Renal cortical epithelial cell (primary cell): ENCODE measurements around the gene GARNL3. TPM values are rescaled to one million over a fixed set of nuclear protein-coding genes. Genes with fewer than 3 reads are reported as not detected.

Experiments
- DNase-seq: peaks from one replicate; pipeline ENCODE4 v3.0.0-alpha.2; 2011; ENCODE audit warnings: low read depth
- total RNA-seq: library from RNA; depleted of rRNA; stranded (reverse); fragments of >200 nt; gene quantifications from 2 replicates; pipeline ENCODE4 v1.2.3, GENCODE V29; 2014

The GARNL3 gene
- total RNA-seq, 1 donor from 2014 or later, result 13.9 TPM

DNA sequence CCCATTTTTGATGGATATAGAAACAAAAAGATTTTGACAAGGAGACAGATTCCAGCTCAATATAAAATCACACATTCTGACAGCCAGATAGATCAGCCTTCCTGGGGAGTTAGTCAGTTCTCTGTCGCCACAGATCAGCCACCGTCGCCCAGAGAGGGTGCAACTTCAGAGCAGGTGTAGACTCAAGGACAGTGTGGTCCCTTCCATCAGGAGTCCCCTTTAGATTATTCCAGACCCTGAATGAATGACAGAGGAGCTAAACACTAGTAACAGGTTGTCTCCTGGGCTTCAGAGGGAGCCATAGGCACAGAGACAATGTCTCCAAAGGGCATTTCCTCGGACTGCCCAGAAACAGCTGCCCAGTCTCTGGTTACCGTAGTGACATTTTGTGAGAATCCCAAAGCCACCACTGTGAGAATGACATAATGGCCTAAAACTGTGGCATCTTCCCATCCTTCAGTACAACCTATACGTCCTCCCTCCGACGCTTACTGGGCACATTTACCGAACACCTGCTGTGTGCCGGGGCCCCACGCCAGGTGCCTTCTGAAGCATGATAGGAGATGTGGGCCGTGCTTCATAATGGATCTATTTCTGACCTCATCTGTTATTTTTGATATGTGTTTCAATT, 85.0 kb downstream of the GARNL3 start:
- DNase-seq, result no peak

DNA sequence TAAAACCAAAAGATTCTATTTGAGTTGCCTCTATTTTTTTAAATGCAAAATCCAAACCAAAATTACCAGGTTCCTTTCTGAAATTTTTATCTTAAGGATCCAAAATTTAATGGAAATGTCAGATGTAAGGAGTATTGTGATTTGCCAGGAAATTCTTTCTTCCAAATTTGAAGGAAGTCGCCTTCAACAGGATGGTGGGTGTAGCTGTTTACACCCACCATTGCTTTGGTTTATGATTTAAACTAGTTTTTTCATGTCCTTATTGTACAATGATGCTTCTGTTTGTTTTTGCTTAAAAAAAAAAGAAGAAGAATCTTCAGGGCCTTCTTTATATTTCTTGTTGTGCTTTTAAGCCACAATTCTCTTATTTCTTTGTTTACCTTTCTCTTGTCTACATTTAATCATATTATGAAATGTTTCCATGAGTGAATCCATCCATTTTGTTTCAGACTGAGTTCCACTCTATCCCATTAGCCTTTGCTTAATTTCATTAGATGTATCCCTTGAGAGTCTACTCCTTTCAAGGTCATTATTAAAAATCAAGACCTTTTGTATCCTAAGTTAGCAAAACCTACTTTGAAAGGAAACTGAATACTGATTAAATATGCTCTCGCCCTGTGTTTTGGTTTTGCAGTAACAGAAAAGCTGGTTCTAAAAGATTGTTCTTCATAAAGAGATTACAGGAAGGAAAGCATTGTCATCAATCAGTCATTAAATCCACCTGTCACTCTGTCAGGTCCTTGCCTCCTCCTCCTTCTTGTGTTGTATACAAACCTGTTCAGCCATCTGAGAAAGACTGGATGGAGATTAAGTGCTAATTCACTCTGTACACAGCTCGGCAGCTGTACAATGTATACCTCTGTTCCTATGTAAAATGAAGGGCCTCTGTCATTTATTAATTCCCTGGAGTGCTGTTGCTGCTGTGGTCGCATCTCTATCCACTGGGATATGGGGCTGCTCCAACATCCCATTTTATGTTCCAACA, 86.9 kb downstream of the GARNL3 start:
- no peak for DNase-seq

DNA sequence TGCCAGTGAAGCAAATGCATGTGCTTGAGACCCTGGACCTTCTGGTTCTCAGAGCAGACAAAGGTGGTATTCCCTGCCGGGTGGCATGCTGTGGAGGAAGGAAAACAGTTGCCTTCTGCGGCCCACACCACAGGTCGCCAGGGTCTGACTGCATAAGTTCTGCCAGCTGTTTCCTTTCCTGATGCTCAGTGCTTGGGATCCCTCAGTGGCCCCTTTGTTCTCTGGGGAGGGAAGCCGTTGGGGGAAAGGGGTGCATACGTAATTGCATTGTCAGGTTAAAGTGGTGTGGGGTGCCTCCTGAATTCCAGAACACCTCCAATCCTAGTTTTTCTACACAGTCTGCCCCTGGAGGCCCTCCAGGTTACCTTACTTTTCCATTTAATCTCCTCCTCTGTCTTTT, 89.3 kb downstream of the GARNL3 start:
- DNase-seq, result no peak

DNA sequence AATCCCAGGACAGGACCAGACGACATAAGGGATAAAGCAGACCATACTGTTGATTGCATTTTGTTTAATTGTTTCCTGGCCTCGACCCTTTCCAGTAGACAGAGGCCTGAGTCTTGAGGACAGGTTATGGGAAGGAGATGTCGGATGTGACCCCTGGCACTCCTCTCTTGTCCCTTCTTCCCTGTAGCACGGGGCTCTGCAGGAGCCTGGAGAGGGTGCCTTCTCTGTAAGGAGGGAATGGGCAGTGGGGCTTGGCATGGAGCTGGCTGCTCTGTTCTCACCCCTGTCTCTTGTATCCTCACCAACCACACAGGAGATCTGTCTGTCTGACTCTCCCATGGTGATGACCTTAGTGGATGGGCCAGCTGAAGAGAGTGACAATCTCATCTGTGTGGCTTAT, 92.3 kb downstream of the GARNL3 start:
- no peak for DNase-seq

DNA sequence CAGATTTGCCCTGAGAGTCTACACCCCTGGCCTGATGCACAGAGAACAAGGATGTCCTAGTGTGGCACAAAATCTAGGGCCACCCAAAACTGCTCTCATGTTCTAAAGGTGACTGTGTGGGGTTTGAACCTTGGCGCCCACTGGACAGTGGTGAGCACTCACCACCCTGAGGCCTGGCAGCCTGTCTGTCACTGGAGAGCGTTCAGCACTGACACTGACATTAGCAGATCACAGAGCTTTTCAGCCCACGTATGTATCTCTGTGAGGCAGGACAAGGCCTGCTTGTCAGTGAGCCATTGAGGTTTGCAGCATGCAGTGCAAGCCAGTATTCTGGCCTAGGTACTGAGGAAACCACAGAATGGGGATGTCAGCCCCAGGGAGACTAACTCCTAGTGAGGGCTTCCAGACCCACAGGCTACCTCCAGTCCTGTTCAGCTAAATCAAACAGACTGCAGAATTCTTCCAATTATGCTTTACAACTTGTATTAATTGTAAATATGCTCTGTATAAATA, 93.5 kb downstream of the GARNL3 start:
- no peak for DNase-seq

DNA sequence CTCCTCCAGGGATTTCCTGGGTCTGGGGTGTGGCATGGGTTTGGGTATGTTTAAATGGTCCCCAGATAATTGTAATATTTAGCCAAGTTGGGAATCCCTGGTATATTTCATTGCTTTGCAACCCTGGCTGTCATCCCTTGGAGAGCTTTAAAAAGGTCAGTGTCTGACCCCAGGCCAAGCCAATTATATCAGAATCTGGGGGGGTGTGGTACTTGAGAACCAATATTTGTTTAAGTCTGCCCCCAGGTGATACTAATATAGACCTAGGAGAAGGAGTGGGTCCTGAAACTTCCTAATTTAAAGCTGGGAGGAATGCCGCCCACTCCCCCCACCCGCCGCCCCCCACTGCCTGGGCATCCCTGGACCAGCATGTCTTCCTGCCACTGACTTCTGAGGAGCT, 94.2 kb downstream of the GARNL3 start:
- no peak for DNase-seq

DNA sequence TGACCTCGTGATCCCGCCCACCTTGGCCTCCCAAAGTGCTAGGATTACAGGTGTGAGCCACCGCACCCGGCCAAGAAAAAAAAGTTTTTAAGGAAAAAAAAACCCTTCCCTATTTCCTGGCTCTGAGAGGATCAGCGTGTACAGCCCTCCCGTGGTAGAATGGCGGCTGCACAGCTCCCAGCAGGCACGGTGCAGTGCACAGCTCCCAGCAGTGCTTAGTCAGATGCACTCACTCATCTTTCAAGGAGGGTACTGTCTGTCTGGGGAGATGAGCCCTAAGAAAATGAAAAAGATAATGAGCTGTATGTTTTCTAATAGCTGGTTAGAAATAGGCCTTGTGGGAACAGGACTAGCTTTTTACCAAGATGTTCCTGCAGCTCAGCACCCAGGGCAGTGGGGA, 95.7 kb downstream of the GARNL3 start:
- no peak for DNase-seq

DNA sequence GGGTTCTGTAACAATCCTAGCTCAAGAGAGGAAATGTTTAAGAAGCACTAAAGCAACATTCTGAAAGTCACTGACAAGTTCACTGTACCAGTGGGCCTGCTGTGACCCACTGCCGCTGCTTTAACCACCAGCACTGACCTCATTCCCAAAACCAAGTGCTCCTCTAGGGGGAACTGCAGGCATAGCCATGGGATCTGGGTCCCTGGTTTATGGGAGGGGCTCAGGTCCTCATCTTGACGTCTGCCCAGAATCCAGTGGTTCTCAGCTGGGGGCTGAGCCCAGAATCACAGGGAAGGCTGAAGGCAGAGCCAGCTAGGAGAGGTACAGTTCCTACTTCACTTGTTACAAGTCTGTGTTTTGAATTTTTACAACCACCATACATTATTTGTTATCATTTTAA, 96.3 kb downstream of the GARNL3 start:
- DNase-seq, result no peak

DNA sequence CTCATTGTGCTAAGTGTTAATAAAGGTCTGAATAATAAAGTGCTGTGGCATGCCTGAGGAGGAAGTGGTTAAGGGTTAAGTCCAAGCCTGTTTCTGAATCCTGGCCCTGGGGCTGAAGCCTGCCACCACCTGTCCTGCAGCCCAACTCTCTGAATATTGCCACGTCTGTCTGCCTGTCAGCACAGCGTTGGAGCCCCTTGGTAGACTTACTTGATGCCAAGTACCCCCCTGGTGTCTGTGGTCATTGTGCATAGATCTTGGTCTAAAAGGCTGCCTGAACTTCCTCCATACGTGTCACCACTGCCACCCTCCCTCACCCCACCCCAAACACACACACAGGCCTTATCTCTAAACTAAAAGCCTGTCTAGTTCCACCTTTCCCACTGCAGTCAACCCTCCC, 97.0 kb downstream of the GARNL3 start:
- DNase-seq, result no peak

DNA sequence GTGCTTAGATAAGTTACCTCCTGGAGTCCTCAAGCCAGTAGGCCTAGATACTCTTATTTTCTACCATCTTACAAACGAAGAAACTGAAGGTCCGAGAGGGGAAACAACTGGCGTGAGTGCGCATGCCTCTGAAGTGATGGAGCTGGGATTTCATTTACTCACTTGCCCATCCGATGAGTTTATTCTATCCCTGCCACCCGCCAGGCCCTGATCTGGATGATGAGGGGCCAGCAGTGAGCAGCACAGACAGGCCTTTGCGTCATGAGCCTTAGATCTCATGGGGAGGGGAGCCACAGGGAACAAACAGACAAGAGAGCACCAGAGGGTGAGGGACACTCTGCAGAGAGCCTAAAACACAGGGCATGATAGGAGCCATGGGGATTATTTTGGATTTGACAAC, 98.3 kb downstream of the GARNL3 start:
- no peak for DNase-seq

DNA sequence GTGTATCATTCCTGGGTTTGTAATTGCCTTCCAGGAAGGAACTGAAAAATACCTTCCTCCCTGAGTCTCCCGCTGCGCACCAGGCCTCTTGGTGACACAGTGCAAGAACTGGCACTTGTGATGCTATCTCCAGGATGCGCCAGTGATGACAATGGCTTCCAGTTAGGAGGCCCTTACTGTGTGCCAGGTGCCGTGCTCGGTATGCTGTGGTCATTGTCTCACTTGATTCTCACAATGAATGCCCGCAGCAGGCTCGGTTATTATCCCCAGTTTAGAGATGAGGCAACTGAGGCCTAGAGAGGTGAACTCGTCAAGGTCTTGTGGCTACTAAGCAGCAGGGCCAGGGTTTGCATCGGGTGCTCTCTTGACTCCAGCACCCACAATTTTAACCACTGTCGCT, 100.9 kb downstream of the GARNL3 start:
- no peak for DNase-seq

DNA sequence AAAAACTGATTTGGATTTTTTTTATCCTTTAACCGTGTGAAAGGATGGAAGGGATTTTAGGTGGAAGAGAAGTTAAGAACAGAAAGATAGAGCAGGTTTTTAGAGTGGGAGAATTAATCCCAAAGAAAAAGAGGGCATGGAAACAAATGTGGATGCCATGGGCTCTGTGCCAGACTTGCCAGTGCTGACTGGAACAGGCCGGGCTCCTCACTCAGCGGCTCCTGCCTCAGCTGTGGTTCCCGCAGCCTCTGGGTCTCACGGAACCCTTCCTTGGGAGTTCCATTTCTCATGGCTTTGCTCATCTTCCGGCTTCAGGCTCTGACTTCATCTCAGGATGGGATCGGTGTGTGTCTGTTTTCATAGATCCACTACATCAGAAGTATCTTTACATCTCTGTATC, 102.0 kb downstream of the GARNL3 start:
- no peak for DNase-seq

DNA sequence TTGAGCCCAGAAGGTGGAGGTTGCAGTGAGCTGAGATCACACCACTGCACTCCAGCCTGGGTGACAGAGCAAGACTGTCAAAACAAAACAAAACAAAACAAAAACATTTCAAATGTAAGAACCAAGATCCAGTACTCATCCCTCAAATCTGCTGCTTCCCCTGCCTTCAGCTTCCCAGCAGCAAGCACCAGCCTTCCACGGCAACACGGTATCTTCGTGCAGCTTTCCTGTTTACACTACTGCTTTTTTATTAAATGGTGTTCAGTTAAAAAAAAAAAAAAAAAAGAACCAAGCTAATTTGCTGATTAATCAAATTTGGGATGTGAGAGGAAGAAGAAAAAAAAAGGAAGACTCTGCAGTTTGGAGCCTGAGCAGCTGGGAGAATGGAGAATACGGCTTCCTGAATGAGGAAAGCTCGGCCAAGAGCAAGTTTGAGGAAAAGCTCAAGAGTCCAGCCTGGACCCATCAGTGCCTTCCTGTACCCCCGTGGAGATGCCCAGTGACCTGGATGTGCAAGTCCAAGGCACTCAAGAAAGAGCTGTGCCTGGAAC, 104.4 kb downstream of the GARNL3 start:
- DNase-seq, result no peak

DNA sequence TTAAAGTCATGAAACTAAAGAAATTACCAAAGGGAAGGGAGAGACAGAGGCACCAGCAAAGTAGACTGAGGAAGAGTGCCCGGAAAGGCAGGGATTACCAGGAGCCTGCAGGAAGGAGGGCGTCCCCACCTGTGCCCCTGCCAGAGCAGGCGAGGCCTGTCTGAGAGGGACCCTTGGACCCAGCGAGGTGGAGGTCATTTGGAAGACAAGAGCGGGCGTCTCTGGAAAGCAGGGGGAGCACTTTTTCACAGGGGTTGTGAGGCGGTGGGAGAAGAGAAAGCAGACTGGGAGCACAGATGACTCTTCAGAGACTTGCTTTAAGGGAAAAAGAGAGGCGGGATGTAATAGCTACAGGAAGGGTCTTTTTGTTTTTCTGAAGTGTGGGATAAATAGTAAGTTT, 104.9 kb downstream of the GARNL3 start:
- DNase-seq, result no peak

DNA sequence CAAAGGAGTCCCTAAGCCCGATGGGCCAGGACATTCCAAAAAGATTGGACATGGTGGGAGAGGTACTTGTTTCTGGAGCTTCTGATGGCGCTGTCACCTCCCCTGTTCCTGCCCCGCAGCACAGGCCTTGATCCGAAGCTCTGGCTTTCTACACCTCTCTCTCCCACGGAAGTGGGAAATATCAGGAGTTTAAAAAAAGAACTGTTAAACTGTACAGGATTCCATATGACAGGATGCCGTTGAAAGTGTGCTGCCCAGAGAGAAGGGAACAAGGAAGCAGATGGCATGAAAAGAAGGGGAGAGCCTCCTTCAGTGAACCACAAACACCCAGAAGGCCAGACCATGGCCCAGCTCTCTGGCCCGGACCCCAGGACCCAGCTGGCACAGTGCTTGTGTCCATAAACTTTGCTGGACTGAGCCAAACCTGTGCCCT, 105.6 kb downstream of the GARNL3 start:
- DNase-seq, result no peak

DNA sequence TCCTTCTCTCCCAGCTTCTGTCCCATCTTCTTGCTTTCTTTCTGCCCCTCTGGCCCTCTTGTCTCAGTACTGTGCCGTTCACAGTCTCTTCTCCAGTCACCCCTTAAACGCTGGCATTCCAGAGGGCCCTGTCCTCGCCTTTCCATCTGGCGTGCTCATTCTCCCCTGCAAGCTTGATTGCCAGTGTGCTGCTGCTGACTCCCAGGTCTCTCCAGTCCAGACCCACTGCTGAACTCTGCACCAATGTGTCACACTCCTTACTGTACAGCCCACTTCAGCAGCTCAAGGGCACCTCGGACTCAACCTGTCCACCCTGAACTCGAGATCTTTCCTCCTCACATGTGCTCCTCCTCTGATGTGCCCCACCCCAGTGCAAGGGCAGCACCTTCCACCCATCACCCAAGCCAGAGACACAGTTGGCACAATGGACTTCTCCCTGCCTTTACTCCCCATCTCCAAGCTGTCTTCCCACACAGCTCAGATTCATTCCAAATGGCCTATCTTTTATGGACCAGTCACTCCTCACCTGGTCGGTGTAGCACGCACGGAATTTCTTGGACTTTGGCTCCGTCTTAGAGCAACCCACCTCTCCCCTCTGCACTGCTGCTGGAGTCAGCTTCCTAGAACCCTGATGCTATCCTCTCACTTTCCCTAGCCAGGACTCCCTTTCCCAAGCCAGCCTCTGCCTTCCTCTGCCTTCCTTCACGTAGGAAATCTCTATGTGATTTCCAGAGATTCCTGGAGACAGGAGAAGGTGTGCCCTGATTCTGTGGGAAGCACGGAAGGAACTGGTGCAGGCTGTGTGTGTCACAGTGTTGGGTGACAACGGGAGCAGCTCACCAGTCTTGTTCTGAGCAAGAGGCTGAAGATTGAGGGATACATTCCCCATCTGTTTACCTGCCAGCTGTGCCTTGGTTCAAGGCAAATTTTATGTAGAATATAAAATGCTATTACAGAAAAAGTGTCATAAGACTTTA, 106.4 kb downstream of the GARNL3 start:
- no peak for DNase-seq

DNA sequence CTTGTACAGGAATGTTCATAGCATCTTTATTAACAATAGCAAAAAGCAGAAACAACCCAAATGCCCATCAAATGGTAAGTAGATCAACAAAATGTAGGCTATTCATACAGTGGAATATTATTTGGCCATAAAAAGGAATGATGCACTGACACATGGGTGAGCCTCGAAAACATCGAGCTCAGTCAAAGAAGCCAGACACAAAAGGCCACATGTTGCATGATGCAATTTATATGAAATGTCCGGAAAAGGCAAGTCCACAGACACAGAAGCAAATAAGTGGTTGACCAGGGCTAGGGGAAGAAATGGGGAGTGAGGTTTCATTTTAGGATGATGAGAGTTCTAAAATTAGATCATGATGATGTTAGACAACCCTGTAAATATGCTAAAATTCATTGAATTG, 115.9 kb downstream of the GARNL3 start:
- no peak for DNase-seq

DNA sequence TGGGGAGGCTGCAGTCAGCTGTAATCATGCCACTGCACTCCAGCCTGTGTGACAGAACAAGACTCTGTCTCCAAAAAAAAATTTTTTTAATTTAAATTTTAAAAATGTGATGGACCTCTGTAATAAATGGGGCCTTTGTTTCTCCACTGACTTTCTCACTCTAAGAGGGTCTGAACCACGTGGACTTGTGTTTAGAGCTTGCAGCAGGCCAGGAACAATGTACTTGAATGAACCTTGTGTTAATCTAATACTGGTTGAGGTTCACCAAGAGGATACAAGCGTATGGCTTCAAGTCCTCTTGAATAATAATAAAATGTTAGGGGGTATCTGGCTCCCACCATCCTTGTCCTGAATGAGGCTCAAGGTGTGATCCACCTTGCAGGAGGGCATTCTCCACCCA, 118.0 kb downstream of the GARNL3 start:
- DNase-seq, result no peak

DNA sequence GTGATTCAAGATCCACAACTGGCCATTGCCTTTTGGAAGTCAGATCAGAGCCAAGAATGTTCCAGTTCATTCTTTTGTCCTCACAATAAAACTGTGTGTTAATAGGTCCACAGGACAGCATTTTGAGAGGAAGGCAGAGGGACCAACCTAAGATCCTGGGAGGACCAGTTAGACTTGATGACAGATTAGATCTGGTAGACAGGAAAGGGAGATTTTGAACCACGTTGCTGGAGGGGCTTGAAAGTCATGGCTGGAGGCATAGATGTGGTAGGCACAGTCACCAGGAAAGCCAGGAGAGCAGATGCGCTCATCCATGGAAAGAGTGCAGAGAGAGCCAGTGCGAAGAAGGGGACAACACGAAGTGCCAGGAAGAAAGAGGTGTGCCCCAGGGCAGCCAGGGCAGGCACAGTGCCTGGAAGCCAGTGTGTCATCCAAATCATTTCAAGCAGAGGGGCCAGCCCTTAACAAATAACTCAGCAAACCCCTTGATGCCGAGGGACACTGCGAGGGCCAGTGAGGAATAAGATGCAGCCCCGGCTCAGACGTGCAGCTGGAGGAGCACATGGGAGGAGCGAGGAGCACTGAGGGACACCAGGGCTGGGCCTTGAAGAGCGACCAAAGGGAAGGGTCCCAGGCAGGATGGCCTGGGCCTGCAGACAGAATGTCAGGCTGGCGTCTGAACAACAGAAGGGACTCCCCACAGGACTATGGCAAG, 119.6 kb downstream of the GARNL3 start:
- peak; percentile 24 for DNase-seq

DNA sequence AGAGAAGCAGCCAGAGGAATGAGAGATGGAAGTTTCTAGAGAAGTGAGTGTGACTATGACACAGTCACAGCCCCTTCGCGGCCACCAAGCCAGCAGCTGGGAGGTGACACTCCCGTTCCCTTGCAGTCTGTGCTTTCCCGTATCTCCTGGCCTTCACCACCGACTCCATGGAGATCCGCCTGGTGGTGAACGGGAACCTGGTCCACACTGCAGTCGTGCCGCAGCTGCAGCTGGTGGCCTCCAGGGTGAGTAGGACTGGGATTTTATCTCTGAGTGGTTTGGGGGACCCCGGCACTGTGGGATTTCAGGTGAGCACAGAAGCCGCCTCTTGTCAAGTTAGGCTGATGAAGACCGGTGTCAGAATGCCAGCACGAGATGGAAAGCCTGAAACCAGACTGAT, 120.3 kb downstream of the GARNL3 start:
- DNase-seq, result no peak

DNA sequence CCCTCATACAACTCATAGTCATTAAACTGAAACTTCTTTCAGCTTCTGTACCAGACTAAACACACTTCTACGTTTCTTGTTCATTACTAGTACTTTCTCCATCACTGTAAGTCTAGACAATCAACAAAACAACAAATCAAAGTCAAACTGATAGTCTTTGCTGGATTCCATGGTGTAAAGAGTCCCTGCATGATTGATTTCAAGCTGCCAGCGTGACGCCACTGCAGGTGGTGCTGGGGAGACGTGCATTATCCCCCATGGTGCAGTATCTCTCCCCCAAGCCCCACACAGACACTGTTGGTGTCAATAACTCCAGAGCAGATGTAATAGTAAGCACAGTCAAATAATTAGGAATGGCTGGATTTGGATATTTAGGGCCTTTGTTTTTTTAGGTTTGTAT, 121.7 kb downstream of the GARNL3 start:
- DNase-seq, result no peak
